KMS-11 (cell line): Measurements from ENCODE around the gene SELENOO.

Experiments used
- H2AFZ ChIP-seq: fragments of 200-600 bp; sonication (generic); 2 replicates; pipeline ENCODE4 v1.6.1; 2016; ENCODE audit warnings: antibody characterized with exemption, mixed run types, low read depth
- H3K27ac ChIP-seq: fragments of 200-600 bp; sonication (generic); 2 replicates; pipeline ENCODE4 v1.6.1; 2016; ENCODE audit warnings: mild to moderate bottlenecking, mixed run types
- H3K27me3 ChIP-seq: fragments of 200-600 bp; sonication (generic); 2 replicates; pipeline ENCODE4 v1.6.1; 2017; ENCODE audit warnings: mild to moderate bottlenecking, low read depth, mixed run types, moderate library complexity; ENCODE audit not compliant: insufficient read depth
- H3K36me3 ChIP-seq: fragments of 200-600 bp; sonication (generic); 2 replicates; pipeline ENCODE4 v1.6.1; 2017; ENCODE audit warnings: mild to moderate bottlenecking, mixed run types; ENCODE audit not compliant: insufficient read depth
- H3K4me1 ChIP-seq: fragments of 200-600 bp; sonication (generic); 2 replicates; pipeline ENCODE4 v1.6.1; 2016; ENCODE audit warnings: mild to moderate bottlenecking, low read depth, mixed run types; ENCODE audit not compliant: poor library complexity, severe bottlenecking
- H3K4me2 ChIP-seq: fragments of 200-600 bp; sonication (generic); 2 replicates; pipeline ENCODE4 v1.7.0; 2016; ENCODE audit warnings: mild to moderate bottlenecking, mixed run types
- H3K4me3 ChIP-seq: fragments of 200-600 bp; sonication (generic); IDR thresholded peaks from 2 replicates; pipeline ENCODE4 v1.6.1; 2017; ENCODE audit warnings: low read depth, low read length, mixed read lengths; ENCODE audit not compliant: insufficient read depth
- H3K79me2 ChIP-seq: fragments of 200-600 bp; sonication (generic); 2 replicates; pipeline ENCODE4 v1.6.1; 2016; ENCODE audit warnings: low read depth, mixed run types; ENCODE audit not compliant: insufficient read depth
- H3K9ac ChIP-seq: fragments of 200-600 bp; sonication (generic); 2 replicates; pipeline ENCODE4 v1.6.1; 2016; ENCODE audit warnings: mild to moderate bottlenecking, mixed run types
- H4K20me1 ChIP-seq: fragments of 200-600 bp; sonication (generic); 2 replicates; pipeline ENCODE4 v1.6.1; 2016; ENCODE audit warnings: mild to moderate bottlenecking, mixed run types; ENCODE audit not compliant: insufficient read depth
- TF ChIP-seq, protein P1 (sequence below): fragments of 200-600 bp; sonication (generic); conservative IDR thresholded peaks from 2 replicates; pipeline ENCODE4 v1.6.1; 2017; ENCODE audit warnings: low read depth, mild to moderate bottlenecking, antibody characterized with exemption, low read length, moderate library complexity, mixed read lengths

Gene SELENOO

DNA sequence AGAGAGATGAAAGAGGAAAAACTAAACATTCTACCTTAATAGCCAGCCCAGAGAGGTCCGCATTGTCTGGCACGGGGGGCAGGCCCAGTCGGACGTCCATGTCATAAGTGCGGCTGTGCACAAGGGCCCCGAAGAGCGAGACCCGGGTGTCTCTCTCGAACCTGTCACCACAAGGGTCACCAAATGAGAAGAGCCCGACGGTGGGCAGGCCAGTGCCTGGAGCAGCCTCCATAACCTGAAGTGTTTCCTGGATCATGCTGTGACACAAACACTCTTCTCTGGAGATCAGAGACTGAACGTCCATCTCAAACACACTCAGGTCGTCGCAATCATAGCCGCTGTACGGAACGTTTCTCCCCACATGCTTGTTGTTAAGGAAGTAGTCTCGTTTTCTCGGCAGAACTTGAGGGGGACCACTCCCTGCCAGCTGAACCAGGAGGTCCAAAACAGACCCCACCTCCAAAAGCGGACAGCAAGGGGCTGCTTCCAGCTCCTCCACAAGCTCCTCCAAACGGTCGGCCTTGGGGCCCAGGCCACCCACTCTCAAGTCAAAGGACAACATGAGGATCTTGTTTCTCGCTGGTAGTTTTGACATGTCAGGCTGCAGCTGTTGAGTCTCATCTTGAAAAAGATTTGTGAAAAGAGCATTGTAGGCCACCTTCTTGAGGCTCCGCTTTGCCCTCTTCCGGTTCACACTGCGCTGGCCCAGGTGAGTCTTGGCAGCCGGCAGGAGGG lies 43.0 kb downstream of the SELENOO start:
- Histone ChIP-seq H3K4me3 (no peak overlapping the region), H4K20me1 (no peaks in the 10 kb centered on the region), H3K79me2 (peaks cover 25% of the 10 kb centered on the region; the same call in 1 of the 2 replicates), H2AFZ (0 out of 2 replicates have a peak overlapping the region, but pooled peaks have one; percentile 59), H3K27me3 (no peaks in the 10 kb centered on the region), H3K4me2 (peak overlapping the region; percentile 66), H3K4me1 (peaks cover 8% of the 10 kb centered on the region), H3K9ac (peak overlapping the region; percentile 74; the same call in 1 of the 2 replicates), H3K36me3 (no peaks in the 10 kb centered on the region), H3K27ac (peak overlapping the region; percentile 68)
- TF ChIP-seq, protein P1, sequence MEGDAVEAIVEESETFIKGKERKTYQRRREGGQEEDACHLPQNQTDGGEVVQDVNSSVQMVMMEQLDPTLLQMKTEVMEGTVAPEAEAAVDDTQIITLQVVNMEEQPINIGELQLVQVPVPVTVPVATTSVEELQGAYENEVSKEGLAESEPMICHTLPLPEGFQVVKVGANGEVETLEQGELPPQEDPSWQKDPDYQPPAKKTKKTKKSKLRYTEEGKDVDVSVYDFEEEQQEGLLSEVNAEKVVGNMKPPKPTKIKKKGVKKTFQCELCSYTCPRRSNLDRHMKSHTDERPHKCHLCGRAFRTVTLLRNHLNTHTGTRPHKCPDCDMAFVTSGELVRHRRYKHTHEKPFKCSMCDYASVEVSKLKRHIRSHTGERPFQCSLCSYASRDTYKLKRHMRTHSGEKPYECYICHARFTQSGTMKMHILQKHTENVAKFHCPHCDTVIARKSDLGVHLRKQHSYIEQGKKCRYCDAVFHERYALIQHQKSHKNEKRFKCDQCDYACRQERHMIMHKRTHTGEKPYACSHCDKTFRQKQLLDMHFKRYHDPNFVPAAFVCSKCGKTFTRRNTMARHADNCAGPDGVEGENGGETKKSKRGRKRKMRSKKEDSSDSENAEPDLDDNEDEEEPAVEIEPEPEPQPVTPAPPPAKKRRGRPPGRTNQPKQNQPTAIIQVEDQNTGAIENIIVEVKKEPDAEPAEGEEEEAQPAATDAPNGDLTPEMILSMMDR, result no peak

DNA sequence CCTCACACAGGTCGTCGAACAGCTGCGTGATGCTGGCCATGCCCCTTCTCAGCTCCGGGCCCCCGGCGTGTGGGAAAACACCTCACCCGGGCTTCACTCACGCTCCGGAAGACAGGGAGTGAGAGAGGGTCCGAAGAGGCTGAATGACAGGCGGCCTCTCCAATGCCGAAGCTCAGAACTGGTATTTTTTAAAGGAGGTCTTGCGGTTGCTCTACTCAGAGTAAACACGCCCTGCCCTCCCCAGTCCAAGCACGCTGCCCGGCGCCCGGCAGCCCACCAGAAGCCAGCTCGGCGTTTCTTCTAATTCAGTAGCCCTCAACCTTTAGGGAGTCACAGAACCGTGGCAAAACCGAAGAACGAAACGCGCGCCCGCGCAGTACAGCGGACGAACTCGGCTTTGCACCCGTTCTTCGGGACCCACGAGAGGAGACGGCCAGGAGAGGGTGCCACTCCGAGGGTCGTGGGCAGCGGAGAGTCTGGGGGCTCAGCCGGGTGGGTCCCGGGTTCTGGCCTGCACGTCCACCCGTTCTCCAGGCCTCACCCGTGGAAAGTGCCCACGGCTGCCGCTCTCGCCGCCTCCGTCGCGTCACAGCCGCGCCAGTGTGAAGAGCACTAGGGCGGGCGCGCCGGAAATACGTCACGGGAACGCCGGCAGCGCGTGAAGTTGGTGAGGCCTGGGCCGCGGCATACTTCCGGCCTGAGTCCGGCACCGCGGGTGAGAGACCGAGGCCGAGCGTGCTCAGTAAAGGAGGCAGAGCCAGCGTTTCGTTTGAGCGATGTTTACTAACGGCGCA lies 43.8 kb downstream of the SELENOO start, which contains the start of gene TUBGCP6:
Gene TUBGCP6, minus strand, starts transcription at position 604 of the 794 bp plus-strand sequence. Its CDS starts 564 bp downstream, at position 40.
- Histone ChIP-seq H3K27ac (peak within 1 kb of the TSS; percentile 68), H3K36me3 (no peaks in the 10 kb centered on the region), H2AFZ (peak within 1 kb of the TSS; percentile 59; the same call in 1 of the 2 replicates), H3K4me3 (no peak within 1 kb of the TSS), H3K79me2 (peaks cover 25% of the 10 kb centered on the region; the same call in 1 of the 2 replicates), H4K20me1 (no peaks in the 10 kb centered on the region), H3K9ac (peak within 1 kb of the TSS; percentile 74), H3K4me1 (peaks cover 8% of the 10 kb centered on the region), H3K27me3 (no peaks in the 10 kb centered on the region), H3K4me2 (peak within 1 kb of the TSS; percentile 66)
- TF ChIP-seq, protein P1, result no peak

DNA sequence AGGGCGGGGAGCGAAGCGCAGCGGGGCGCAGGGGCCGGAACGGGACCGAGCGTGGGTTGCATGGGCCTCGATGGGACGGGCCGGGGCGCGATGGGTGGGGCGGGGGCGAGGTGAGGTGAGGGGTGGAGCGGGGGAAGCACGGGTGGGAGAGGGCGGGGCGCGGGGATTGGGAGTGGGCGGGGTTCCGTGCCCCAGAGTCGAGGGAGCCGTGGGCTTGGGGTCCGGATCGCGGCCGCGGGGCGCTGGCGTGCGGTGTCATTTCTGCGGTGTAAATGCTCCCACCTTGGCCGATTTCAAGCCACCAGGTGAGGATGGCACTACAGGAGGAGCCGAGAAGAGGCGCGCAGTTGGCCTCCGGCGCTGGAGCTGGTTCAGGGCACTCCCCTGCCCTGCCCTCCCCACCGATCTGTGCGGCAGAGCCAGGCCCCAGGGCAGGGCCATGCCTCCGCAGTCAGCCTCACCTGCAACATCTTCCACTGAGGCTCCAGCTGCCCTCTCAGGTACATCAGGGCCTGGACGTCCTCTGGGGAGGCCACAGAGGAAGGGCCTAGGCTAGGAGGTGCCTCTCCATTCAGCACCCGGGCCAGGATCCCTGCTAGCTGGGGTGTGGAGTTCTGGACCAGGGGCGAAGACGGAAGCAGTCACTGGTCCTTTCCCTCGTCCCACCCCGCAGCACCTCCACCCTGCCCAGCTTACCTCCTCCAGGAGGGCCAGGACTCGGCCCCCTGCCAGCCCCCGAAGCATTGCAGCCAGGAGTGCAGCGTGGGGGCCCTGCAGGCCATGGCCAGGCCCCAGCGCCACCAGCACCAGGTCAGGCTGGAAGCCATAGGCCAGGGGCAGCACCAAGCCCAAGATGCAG lies 44.6 kb downstream of the SELENOO start:
- H3K79me2 ChIP-seq, result peaks cover 21% of the 10 kb centered on the region; the same call in 1 of the 2 replicates
- H4K20me1 ChIP-seq, result no peaks in the 10 kb centered on the region
- TF ChIP-seq, protein P1, result no peak
- no peak overlapping the region for H2AFZ ChIP-seq
- H3K4me2 ChIP-seq, result peak overlapping the region; percentile 29; the same call in 1 of the 2 replicates
- no peak overlapping the region for H3K4me3 ChIP-seq
- H3K27ac ChIP-seq, result peak overlapping the region; percentile 68
- H3K27me3 ChIP-seq, result no peaks in the 10 kb centered on the region
- no peaks in the 10 kb centered on the region for H3K36me3 ChIP-seq
- peaks cover 8% of the 10 kb centered on the region for H3K4me1 ChIP-seq
- H3K9ac ChIP-seq, result peak overlapping the region; percentile 74; the same call in 1 of the 2 replicates
